Activated CD4-positive, CD25-positive, alpha-beta regulatory T cell treated with anti-CD3 and anti-CD28 coated beads, Interleukin-2, amount 50 U/mL, for 72 hours (primary cell): Measurements from ENCODE around the gene MLF2.
A peak's percentile ranks its signal among the peaks of the same experiment; 100 is the strongest.
"Not testable (repeated sequence)": the region's sequence is repeated elsewhere in the genome, so short reads cannot be mapped to it uniquely, and the experiment has no call there.

Experiments used
- DNase-seq: peaks from one replicate; pipeline ENCODE4 v3.0.0; 2021

Gene MLF2

DNA sequence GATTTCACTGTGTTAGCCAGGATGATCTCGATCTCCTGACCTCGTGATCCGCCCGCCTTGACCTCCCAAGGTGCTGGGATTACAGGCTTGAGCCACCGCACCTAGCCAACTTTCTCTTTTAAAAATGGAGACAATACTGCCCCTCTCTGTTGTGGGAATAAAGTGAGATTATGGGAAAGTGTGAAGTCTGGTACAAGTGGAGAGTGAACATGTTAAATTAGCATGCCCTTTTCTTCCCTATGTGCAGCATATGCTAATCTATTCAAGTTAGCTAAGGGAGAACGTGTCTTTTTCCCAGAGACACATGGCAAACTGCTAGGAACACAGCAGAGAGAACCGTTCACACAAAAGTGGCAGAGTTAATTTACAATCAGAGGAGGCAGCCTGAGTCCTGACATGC, 27.6 kb downstream of the MLF2 start:
- no peak for DNase-seq

DNA sequence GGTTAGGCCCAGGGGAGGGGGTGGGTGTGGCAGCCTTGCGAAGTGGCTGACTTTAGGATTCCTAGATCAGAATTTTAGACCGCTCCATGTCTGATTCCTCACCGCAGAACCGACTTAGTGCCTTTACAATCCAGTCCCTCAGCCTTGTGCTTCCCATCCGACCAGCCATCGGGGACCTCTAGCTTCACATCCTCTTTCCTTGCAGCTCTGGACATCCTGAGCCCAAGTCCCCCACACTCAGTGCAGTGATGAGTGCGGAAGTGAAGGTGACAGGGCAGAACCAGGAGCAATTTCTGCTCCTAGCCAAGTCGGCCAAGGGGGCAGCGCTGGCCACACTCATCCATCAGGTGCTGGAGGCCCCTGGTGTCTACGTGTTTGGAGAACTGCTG, 28.5 kb downstream of the MLF2 start:
- no peak for DNase-seq

DNA sequence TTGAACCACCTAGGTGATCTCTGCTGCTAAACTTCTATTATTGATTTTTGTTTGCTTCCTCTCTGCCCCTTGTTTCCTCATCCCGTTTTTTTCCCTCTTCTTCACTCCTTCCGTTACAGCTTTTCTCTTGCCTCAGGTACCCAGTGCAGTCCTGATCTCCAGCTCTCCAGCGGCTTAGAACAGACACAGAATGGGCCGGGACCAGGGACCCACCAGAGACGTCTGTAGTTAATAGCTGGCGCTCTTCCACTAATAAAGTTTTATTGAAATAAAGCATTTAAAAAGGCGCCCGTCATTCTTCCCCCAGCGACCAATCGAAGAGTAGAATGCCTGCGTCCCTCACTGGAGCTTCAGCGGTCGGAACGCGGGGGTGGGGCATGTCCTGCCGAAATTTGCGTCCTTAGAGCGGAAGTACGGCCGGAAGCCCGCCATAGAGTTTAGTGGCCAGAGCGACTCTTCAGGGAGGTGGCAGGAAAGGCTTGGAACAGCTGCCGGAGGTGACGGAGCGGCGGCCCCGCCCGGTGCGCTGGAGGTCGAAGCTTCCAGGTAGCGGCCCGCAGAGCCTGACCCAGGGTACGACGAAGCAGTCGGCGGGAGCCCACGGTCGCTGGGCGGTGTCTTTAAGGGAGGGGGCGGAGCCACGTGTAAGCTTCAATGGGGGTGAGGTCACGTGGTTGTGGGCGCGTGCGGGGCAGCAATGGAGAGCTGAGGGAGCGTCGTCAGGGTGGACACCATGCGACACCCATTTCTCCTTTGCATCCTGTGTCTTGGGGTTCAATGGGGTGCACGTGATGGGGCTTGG, 29.1 kb downstream of the MLF2 start, which contains the start of gene COPS7A:
Gene COPS7A (plus strand): TSS at position 440 of the 802 bp plus-strand sequence. CDS start 611 bp downstream, outside the sequence.
- peak; percentile 93 for DNase-seq

DNA sequence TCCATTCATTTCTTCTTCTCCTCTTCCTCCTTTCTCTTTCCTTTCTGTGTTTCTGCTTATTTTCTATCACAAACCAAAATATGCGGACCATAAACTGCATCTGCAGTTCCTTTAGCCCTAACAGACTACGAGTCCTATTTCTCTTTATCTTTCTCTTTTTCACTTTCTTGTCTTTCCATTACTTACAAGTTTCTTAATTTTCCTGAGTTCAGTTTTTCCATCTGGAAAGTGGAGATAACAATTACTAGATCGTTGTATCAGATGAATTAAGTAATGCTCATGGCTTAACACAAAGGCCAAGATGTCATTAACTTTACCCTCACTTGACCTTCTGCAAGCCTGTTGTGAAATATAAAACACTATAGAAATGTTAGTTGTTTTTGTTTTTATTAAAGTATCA, 30.1 kb downstream of the MLF2 start:
- no peak for DNase-seq

DNA sequence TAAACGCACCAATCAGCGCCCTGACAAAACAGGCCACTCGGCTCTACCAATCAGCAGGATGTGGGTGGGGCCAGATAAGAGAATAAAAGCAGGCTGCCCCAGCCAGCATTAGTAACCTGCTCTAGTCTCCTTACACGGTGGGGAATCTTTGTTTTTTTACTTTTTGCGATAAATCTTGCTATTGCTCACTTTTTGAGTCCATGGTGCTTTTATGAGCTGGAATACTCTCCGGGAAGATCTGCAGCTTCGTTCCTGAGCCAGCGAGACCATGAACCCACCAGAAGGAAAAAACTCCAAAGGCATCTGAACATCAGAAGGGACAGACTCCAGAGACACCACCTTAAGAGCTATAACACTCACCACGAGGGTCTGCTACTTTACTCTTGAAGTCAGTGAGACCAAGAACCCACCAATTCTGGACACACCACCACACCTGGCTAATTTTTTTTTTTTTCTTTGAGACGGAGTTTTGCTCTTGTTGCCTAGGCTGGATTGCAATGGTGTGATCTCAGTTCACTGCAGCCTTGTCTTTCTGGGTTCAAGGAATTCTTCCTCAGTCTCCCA, 36.0 kb downstream of the MLF2 start:
- no peak for DNase-seq

DNA sequence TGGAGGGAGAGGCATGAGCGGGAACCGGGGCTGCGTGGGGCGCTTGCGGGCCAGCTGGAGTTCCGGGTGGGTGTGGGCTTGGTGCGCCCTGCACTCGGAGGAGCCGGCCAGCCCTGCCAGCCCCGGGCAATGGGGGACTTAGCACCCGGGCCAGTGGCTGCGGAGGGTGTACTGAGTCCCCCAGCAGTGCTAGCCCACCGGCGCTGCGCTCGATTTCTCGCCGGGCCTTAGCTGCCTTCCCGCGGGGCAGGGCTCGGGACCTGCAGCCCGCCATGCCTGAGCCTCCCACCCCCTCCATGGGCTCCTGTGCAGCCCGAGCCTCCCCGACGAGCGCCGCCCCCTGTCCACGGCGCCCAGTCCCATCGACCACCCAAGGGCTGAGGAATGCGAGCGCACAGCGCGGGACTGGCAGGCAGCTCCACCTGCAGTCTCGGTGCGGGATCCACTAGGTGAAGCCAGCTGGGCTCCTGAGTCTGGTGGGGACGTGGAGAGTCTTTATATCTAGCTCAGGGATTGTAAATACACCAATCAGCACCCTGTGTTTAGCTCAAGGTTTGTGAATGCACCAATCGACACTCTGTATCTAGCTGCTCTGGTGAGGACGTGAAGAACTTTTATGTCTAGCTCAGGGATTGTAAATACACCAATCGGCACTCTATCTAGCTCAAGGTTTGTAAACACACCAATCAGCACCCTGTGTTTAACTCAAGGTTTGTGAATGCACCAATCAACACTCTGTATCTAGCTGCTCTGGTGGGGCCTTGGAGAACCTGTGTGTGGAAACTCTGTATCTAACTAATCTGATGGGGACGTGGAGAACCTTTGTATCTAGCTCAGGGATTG, 36.7 kb downstream of the MLF2 start:
- DNase-seq: not testable (repeated sequence)

DNA sequence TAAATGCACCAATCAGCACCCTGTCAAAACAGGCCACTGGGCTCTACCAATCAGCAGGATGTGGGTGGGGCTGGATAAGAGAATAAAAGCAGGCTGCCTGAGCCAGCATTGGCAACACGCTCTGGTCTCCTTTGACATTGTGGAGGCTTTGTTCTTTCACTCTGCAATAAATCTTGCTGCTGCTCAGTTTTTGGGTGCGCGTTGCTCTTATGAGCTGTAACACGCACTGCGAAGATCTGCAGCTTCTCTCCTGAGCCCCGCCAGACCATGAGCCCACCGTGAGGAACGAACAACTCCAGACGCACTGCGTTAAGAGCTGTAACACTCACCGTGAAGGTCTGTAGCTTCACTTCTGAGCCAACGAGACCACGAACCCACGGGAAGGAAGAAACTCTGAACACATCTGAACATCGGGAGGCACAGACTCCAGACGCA, 44.0 kb downstream of the MLF2 start:
- DNase-seq: no peak

DNA sequence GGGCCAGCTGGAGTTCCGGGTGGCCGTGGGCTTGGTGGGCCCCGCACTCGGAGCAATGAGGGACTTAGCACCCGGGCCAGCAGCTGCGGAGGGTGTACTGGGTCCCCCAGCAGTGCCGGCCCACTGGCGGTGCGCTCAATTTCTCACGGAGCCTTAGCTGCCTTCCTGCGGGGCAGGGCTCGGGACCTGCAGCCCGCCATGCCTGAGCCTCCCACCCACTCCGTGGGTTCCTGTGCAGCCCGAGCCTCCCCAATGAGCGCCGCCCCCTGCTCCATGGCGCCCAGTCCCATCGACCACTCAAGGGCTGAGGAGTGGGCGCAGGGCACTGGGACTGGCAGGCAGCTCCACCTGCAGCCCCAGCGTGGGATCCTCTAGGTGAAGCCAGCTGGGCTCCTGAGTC, 44.6 kb downstream of the MLF2 start:
- DNase-seq: not testable (repeated sequence)

DNA sequence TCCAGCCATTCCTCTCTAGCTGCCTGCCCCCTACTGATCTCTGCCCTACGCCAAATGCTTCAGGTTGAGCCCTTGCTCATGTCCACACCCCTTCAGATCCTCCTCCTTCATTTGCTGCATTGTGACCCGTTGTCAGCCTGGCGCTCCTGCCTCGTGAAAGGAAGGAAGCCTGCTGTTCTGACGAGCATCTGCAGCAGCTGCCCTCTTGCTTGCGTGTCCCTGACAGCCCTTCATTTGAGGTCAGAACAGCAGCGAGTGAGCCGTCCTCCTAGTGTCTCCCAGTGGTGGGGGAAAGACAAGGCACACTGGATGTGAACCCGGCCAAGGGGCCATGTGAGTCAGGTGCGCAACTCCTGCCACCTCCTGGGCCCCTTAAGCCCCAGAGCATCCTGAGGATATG, 49.3 kb downstream of the MLF2 start:
- no peak for DNase-seq

DNA sequence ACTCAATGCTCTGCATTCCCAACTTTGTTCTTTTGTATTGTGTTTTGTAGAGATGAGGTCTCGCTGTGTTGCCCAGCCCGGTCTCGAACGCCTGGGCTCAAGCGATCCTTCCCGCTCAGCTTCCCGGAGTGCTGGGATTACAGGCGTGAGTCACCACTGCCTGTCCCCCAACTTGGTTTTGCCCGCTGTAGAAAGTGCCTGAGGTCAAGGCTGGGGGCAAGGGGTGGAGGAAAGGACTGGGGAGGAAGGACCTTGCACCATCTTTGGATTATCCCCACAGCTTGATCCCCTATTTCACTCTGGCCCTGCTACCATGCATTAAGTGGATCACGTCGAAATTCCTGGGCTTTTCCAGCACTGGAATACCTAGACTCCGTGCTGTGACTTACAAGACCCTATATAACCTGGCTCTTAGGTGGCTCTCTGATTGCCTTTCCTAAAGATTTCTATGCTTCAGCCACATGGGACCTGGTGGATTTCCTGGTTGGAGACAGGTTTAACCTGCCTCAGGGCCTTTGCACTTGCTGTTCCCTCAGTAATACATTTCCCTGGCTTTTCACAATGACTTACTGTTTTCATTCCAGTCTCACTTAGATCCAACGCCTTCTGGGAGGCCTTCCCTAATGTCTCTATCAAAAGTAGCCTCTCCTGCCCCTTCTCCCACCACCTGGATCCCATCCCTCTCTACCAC, 51.7 kb downstream of the MLF2 start:
- DNase-seq: no peak

DNA sequence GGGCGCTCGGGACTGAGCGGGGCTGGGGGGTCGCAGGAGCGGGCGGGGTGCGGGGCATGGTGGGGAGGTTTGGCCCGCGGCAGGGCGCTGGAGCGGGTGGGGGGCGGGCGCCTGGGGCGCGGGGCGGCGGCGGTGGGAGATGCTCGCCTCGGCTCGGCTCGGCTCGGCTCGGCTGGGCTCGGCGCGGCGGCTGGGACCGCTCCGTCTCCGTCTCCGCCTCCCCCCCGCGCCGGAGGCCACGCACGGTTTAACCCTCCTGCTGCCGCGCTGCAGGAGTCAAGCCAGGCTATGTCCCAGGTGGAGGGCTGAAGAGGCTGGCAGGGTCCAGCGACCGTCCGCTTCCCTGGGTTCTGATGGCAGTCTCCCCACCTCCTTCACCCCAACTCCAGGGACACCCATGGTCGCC, 52.3 kb downstream of the MLF2 start, which contains the start of gene PIANP:
Gene PIANP (minus strand): TSS at position 170 of the 406 bp plus-strand sequence. CDS start 2,754 bp downstream, outside the sequence.
- DNase-seq: peak; percentile 42

DNA sequence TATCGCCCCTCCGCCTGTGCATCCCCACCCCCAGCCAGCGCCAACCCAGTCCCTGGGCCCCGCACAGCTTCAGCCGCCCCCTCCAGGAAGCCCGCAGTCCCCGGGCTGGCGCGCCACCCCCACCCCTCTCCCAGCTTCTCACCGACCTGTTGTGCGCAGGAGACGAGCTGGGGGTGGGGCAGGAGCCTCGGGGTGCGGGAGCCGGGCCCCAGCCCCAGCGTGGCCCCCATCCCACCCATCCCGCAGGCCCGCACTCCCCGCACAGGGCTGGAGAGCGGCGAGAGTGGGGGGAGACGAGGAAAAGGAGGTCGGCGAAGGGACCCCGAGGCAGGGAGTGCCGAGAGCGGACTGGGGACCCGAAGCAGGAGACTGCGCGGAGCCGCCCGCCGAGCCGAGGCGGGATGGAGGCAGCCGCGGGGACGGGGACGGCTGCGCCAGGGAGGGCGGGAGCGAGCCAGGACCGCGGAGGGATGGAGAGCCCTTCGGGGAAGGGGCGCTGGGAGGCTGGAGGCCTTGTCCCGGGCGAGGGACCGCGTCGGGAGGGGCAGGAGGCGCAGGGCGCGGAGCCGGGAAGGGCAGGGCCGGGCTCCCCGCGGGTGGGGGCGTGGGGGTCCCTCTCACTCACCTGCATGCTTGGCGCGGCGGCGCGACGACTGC, 52.8 kb downstream of the MLF2 start:
- no peak for DNase-seq

DNA sequence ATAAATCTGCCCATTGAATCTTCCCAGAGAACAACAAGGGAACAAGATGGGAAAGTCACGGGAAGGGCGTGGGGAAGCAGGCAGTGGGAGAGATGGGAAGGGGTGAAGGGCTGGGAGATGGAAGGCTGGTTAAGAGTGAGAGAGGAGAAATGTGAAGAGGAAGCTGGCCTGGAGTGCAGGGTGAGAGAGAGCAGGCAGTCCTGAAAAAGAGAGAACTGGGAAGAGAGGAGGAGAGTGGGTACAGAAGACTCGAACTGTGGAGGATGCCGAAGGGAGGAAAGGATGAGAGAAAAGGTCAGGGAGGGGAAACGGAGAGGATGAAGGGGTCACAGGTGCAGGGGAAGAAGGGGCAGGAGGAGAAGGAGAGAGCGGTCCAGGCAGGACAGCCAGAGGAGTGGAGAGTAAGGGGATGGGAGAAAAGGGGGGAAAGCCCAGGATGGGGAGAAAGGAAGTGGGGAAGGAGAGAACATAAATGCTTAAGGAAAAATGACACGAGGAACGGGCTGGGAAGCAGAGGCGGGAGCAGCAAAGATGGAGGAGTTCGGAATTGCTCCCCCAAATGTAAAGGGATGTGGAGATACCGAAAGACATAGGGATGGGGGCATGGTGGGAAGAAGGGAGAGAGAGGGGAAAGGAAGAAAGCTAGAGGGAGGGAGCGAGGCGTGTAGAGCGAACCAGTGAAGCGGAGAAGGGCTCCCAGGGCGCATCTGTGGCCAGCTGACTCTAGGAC, 53.5 kb downstream of the MLF2 start:
- DNase-seq: no peak

DNA sequence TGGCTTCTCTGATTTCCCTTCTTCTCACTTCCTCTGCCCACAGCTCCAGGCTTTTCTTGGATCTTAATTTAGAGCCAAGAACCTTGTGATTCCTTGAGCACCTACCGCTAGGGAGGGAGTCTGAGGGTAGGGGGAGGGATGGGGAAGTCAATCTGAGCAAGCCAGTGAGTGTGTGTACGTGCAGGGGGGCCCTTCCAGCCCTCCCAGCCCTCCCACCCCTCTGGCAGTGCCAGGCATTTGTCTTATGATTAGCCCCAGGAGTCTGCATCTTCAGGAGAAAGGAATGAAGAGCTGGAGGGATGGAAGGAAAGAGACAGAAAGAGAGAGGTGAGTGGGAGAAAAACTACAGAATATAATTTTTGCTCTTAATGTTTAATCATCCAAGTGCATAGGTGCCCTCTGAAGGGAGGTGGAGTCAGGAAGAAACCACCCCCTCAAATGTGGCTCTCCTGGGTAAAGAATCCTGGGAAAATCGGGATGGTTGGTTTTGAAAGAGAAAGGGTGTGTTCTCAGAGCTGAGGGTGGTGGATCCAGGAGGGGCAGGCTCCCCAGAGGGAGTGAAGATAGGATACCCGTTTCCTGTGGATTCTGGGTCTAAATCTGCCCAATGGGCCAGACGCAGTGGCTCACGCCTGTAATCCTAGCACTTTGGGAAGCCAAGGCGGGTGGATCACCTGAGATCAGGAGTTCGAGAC, 54.4 kb downstream of the MLF2 start:
- no peak for DNase-seq
